Tibial artery (tissue), 4 donors: Measurements from ENCODE around the gene TMOD3.

Experiments
- DNase-seq, 2 donors: peaks; one replicate each; pipeline ENCODE4 v3.0.0-alpha.2; 2019
- H3K27ac ChIP-seq, 2 donors: fragments of 200-600 bp; sonication (generic) in 1 of 2; 1 replicate in 1 of 2; 2 replicates in 1 of 2; pipeline ENCODE4 v1.5.1; 2018 to 2019; ENCODE audit warnings: mild to moderate bottlenecking in 1 of 2
- H3K27me3 ChIP-seq, 2 donors: fragments of 200-600 bp; sonication (generic) in 1 of 2; one replicate each; pipeline versions ENCODE4 v1.5.1 to v1.6.0; 2016 to 2019
- H3K36me3 ChIP-seq, 3 donors: fragments of 200-600 bp; sonication (generic) in 2 of 3; one replicate each; pipeline ENCODE4 v1.5.1; 2016 to 2019; ENCODE audit warnings: mild to moderate bottlenecking in 2 of 3
- H3K4me1 ChIP-seq, 4 donors: fragments of 200-600 bp; sonication (generic) in 2 of 4; 1 replicate in 3 of 4; 2 replicates in 1 of 4; pipeline ENCODE4 v1.5.1; 2016 to 2019
- H3K4me3 ChIP-seq, 2 donors: fragments of 200-600 bp; sonication (generic) in 1 of 2; 1 replicate in 1 of 2; 2 replicates in 1 of 2; pipeline ENCODE4 v1.5.1; 2018 to 2019; ENCODE audit warnings: mild to moderate bottlenecking in 2 of 2
- H3K9me3 ChIP-seq, 3 donors: fragments of 200-600 bp; sonication (generic) in 1 of 3; one replicate each; pipeline ENCODE4 v1.5.1; 2016 to 2019
- CTCF ChIP-seq, 2 experiments: fragments of 200-600 bp in 1 of 2; fragments of 450-650 bp in 1 of 2; IDR thresholded peaks; one replicate each; pipeline ENCODE4 v1.5.1; 2017 to 2019; ENCODE audit warnings: antibody characterized with exemption in 2 of 2, mild to moderate bottlenecking in 1 of 2, moderate library complexity in 1 of 2
- intact Hi-C: fragments of 100-400 bp; cut with DNase I; formaldehyde crosslinking; loops from one replicate; pipeline ENCODE4 v1.15.0; 2023; ENCODE audit warnings: low total_unique reads

Gene TMOD3

DNA sequence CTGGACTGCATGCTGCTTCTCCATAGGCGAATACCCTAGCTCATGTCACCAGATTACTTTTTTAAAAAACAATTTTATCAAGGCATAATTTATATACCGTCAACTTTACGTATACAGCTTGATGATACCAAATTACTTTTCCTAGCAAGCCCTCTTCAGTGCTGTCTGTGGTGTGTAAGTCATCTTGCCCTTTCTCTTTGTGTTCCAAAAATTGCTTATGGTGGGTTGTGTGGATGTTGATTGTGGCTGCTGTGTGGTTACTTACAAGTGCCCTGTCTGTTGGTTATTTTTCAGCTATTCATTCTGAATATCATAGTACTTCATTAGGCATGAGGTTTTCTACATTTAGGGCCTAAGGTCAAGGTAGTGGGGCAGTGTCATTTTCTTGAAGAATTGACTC lies 12.8 kb downstream of the TMOD3 start:
- H3K4me1 ChIP-seq: peaks cover 0 to 84% (median 40%) of the 10 kb centered on the region in 4 donors
- no peak for DNase-seq
- no peak overlapping the region for H3K4me3 ChIP-seq
- H3K36me3 ChIP-seq: no peaks in the 10 kb centered on the region
- TF ChIP-seq CTCF (IDR thresholded peaks at IDR 0.05): no peak
- H3K27me3 ChIP-seq: no peaks in the 10 kb centered on the region
- intact Hi-C loops: no loop called here
- no peak overlapping the region for H3K27ac ChIP-seq
- H3K9me3 ChIP-seq: no peaks in the 10 kb centered on the region

GRCh38 chr15:51842852-51843737 lies 13.6 kb downstream of the TMOD3 start:
- DNase-seq: no peak
- Histone ChIP-seq H3K27me3 (no peaks in the 10 kb centered on the region), H3K9me3 (no peaks in the 10 kb centered on the region), H3K27ac (no peak overlapping the region), H3K4me1 (peaks cover 0 to 84% (median 39%) of the 10 kb centered on the region in 4 donors), H3K4me3 (no peak overlapping the region), H3K36me3 (no peaks in the 10 kb centered on the region)
- no peak for TF ChIP-seq CTCF (IDR thresholded peaks at IDR 0.05)
- intact Hi-C loops: no loop called here

- DNase-seq: no peak
- no peaks in the 10 kb centered on the region for H3K36me3 ChIP-seq
- H3K27me3 ChIP-seq: no peaks in the 10 kb centered on the region
- peaks cover 0 to 91% (median 46%) of the 10 kb centered on the region in 4 donors for H3K4me1 ChIP-seq
- H3K27ac ChIP-seq: peak overlapping the region; percentile 54 to 63
- H3K9me3 ChIP-seq: no peaks in the 10 kb centered on the region
- TF ChIP-seq CTCF (IDR thresholded peaks at IDR 0.05): no peak
- H3K4me3 ChIP-seq: no peak overlapping the region
- intact Hi-C loops: no loop called here
These were observed 15.4 kb downstream of the TMOD3 start for GRCh38 chr15:51844747-51845426.

DNA sequence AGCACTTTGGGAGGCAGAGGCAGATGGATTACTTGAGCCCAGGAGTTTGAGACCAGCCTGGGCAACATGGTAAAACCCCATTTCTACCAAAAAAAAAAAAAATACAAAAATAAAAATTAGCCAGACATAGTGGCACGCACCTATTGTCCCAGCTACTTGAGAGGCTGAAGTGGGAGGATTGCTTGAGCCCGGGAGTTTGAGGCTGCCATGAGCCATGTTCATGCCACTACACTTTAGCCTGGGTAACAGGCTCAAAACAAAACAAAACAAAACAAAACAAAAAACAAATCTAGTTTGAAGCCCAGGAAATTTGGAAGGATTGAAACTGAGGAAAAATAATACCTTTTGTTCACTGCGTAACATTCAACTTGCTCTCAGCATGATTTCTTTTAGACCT lies 16.6 kb downstream of the TMOD3 start:
- Histone ChIP-seq H3K27me3 (no peaks in the 10 kb centered on the region), H3K4me1 (peaks cover 0 to 87% (median 48%) of the 10 kb centered on the region in 4 donors), H3K4me3 (no peak overlapping the region), H3K27ac (peak overlapping the region; percentile 54 to 63), H3K36me3 (no peaks in the 10 kb centered on the region), H3K9me3 (no peaks in the 10 kb centered on the region)
- intact Hi-C loops: no loop called here
- DNase-seq: no peak
- TF ChIP-seq CTCF (IDR thresholded peaks at IDR 0.05): no peak

DNA sequence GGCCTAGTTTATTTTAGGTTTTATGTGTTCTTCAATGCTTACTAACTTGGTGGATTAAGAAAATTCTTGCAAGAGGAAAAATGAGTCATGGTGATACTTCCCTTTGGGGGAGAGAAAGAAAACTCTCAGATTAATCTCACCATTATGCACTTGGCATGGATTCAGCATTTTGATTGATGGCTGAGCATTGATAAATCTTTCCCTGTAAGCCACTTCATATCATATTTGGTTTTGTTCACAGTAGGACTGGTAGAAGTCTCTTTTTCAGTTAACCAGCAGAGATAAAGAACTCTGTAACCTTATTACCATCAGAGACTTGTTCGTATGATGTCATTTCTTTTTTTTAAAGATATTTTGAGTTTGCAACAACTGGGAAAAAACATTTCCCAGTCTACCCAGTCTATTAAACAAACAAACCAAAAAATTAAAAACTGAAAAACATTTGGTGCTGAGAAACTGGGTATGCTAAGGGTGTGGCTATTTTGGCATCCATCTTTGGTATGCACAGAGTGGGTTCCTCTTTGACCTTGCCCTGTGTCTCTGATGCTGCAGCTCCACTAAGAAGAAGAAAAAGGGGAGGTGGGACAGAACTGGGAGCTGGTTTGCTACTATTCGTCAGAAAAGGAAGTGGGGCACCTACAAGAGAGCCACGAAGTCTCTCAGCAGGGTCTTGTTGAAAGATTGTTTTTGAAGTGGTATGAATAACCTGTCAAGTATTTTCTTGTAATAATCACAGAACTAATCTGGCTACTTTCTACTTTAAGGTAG lies 17.2 kb downstream of the TMOD3 start:
- H3K4me3 ChIP-seq: no peak overlapping the region
- peaks cover 0 to 81% (median 45%) of the 10 kb centered on the region in 4 donors for H3K4me1 ChIP-seq
- no peaks in the 10 kb centered on the region for H3K36me3 ChIP-seq
- intact Hi-C loops: no loop called here
- no peaks in the 10 kb centered on the region for H3K27me3 ChIP-seq
- no peaks in the 10 kb centered on the region for H3K9me3 ChIP-seq
- TF ChIP-seq CTCF (IDR thresholded peaks at IDR 0.05): no peak
- DNase-seq: no peak
- peak overlapping the region; percentile 54 to 63 for H3K27ac ChIP-seq
